Measurements from ENCODE around the gene NAA25.
"Not testable (repeated sequence)": the region's sequence is repeated elsewhere in the genome, so short reads cannot be mapped to it uniquely, and the experiment has no call there.

Gene NAA25

GRCh38 chr12:112007945-112008344 is 100.6 kb downstream of the NAA25 start:
- no peak for DNase-seq

- DNase-seq = no peak
Measured at GRCh38 chr12:112005419-112006395, 102.9 kb downstream of the NAA25 start.

- DNase-seq = no peak
Measured at GRCh38 chr12:112004041-112004440, 104.5 kb downstream of the NAA25 start.

GRCh38 chr12:112001576-112001975 is 107.0 kb downstream of the NAA25 start:
- DNase-seq = no peak

- DNase-seq = no peak
Measured at GRCh38 chr12:112000820-112001219, 107.8 kb downstream of the NAA25 start.

- DNase-seq = not testable (repeated sequence)
Measured at GRCh38 chr12:111999129-111999528, 109.5 kb downstream of the NAA25 start.

- no peak for DNase-seq
Measured at GRCh38 chr12:111998015-111998414, 110.6 kb downstream of the NAA25 start.

GRCh38 chr12:111997300-111997699 is 111.3 kb downstream of the NAA25 start:
- DNase-seq = no peak

- no peak for DNase-seq
Measured at GRCh38 chr12:111995782-111996480, 112.7 kb downstream of the NAA25 start.

- not testable (repeated sequence) for DNase-seq
Measured at GRCh38 chr12:111994211-111995111, 114.1 kb downstream of the NAA25 start.

- DNase-seq = no peak
Measured at GRCh38 chr12:111993292-111994150, 115.1 kb downstream of the NAA25 start.

- no peak for DNase-seq
Measured at GRCh38 chr12:111992464-111992863, 116.1 kb downstream of the NAA25 start.

- DNase-seq = no peak
Measured at GRCh38 chr12:111991946-111992345, 116.6 kb downstream of the NAA25 start.

GRCh38 chr12:111991535-111991934 is 117.0 kb downstream of the NAA25 start:
- DNase-seq = no peak

GRCh38 chr12:111984820-111985219 is 123.8 kb downstream of the NAA25 start:
- no peak for DNase-seq

- no peak for DNase-seq
Measured at GRCh38 chr12:111981987-111982386, 126.6 kb downstream of the NAA25 start.

- DNase-seq = no peak
Measured at GRCh38 chr12:111980598-111980997, 128.0 kb downstream of the NAA25 start.

GRCh38 chr12:111978545-111978944 is 130.0 kb downstream of the NAA25 start:
- DNase-seq = no peak

GRCh38 chr12:111976860-111977259 is 131.7 kb downstream of the NAA25 start:
- no peak for DNase-seq
